Type B pancreatic cell (in vitro differentiated cells): Measurements from ENCODE around the gene SPATA25. TPM values are rescaled to one million over a fixed set of nuclear protein-coding genes. Genes with fewer than 3 reads are reported as not detected.

Experiments
- DNase-seq: peaks from one replicate; pipeline ENCODE4 v3.0.0; 2021; ENCODE audit warnings: mixed read lengths; ENCODE audit not compliant: unreplicated experiment; ENCODE audit errors: extremely low spot score
- H3K27ac Mint-ChIP-seq: 2 replicates; pipeline ENCODE4 v1.8.0; 2021; ENCODE audit warnings: mild to moderate bottlenecking, mixed read lengths
- H3K27me3 Mint-ChIP-seq: 2 replicates; pipeline ENCODE4 v1.8.0; 2021; ENCODE audit warnings: mixed read lengths
- H3K36me3 Mint-ChIP-seq: 2 replicates; pipeline ENCODE4 v1.8.0; 2021; ENCODE audit warnings: mixed read lengths
- H3K4me1 Mint-ChIP-seq: one replicate; pipeline ENCODE4 v1.8.0; 2021; ENCODE audit warnings: mixed read lengths; ENCODE audit not compliant: unreplicated experiment
- H3K4me3 Mint-ChIP-seq: 2 replicates; pipeline ENCODE4 v1.8.0; 2021; ENCODE audit warnings: mild to moderate bottlenecking, mixed read lengths
- H3K9me3 Mint-ChIP-seq: 2 replicates; pipeline ENCODE4 v1.8.0; 2021; ENCODE audit warnings: mixed read lengths
- CTCF ChIP-seq: fragments of 200-600 bp; sonication (generic); conservative IDR thresholded peaks from 2 replicates; pipeline ENCODE4 v1.5.0; 2021; ENCODE audit warnings: antibody characterized with exemption, mild to moderate bottlenecking
- total RNA-seq: library from RNA; stranded (reverse); gene quantifications from 2 replicates; pipeline ENCODE4 v1.2.1, GENCODE V29; 2021; ENCODE audit warnings: low replicate concordance

Gene SPATA25
- total RNA-seq, 1 donor from 2014 or later: 4.2 TPM

- no peaks in the 10 kb centered on the region for H3K9me3 Mint-ChIP-seq
Measured at GRCh38 chr20:45850926-45851325, 36.5 kb downstream of the SPATA25 start.

GRCh38 chr20:45850238-45850637, 37.2 kb downstream of the SPATA25 start:
- no peak for DNase-seq
- Mint-ChIP-seq H3K4me1 (no peaks in the 10 kb centered on the region), H3K27ac (no peak overlapping the region), H3K27me3 (no peaks in the 10 kb centered on the region), H3K36me3 (no peaks in the 10 kb centered on the region), H3K9me3 (no peaks in the 10 kb centered on the region), H3K4me3 (no peak overlapping the region)
- TF ChIP-seq CTCF: no peak

More at GRCh38 chr20:45850926-45851325, 36.5 kb downstream of the SPATA25 start:
- Mint-ChIP-seq H3K4me3 (no peak overlapping the region), H3K4me1 (no peaks in the 10 kb centered on the region), H3K36me3 (no peaks in the 10 kb centered on the region), H3K27ac (no peak overlapping the region), H3K27me3 (no peaks in the 10 kb centered on the region)
- DNase-seq: no peak
- TF ChIP-seq CTCF: no peak

- H3K4me3 Mint-ChIP-seq: no peak overlapping the region
- H3K9me3 Mint-ChIP-seq: no peaks in the 10 kb centered on the region
- no peak overlapping the region for H3K27ac Mint-ChIP-seq
- no peak for DNase-seq
- no peak for TF ChIP-seq CTCF
- H3K36me3 Mint-ChIP-seq: peaks cover 4% of the 10 kb centered on the region
- no peaks in the 10 kb centered on the region for H3K4me1 Mint-ChIP-seq
- no peaks in the 10 kb centered on the region for H3K27me3 Mint-ChIP-seq
Measured at GRCh38 chr20:45848969-45849582, 38.3 kb downstream of the SPATA25 start.

- TF ChIP-seq CTCF: no peak
- Mint-ChIP-seq H3K36me3 (peaks cover 4% of the 10 kb centered on the region), H3K4me3 (no peak overlapping the region), H3K9me3 (no peaks in the 10 kb centered on the region), H3K27me3 (no peaks in the 10 kb centered on the region), H3K27ac (no peak overlapping the region), H3K4me1 (no peaks in the 10 kb centered on the region)
- DNase-seq: no peak
Measured at GRCh38 chr20:45848421-45848820, 39.0 kb downstream of the SPATA25 start.

- no peak for TF ChIP-seq CTCF
- no peaks in the 10 kb centered on the region for H3K4me1 Mint-ChIP-seq
- no peak for DNase-seq
- H3K27me3 Mint-ChIP-seq: no peaks in the 10 kb centered on the region
- H3K27ac Mint-ChIP-seq: no peak overlapping the region
- H3K36me3 Mint-ChIP-seq: peaks cover 4% of the 10 kb centered on the region
- no peaks in the 10 kb centered on the region for H3K9me3 Mint-ChIP-seq
- no peak overlapping the region for H3K4me3 Mint-ChIP-seq
Measured at GRCh38 chr20:45845452-45845851, 42.0 kb downstream of the SPATA25 start.

- Mint-ChIP-seq H3K27me3 (no peaks in the 10 kb centered on the region), H3K4me1 (no peaks in the 10 kb centered on the region), H3K4me3 (no peak overlapping the region), H3K36me3 (peaks cover 4% of the 10 kb centered on the region), H3K9me3 (no peaks in the 10 kb centered on the region), H3K27ac (no peak overlapping the region)
- no peak for TF ChIP-seq CTCF
- DNase-seq: no peak
Measured at GRCh38 chr20:45843506-45843905, 43.9 kb downstream of the SPATA25 start.
